Aorta (tissue), 5 donors: ENCODE measurements around the gene SRSF9. TPM values are rescaled to one million over a fixed set of nuclear protein-coding genes. Genes with fewer than 3 reads are reported as not detected.
"Not testable (repeated sequence)": the region's sequence is repeated elsewhere in the genome, so short reads cannot be mapped to it uniquely, and the experiment has no call there.

Experiments used
- ATAC-seq: fragments of 200-7000 bp; cut with Tn5 transposase; one replicate; pipeline ENCODE4 v1.9.1; 2022; ENCODE audit warnings: moderate library complexity; ENCODE audit not compliant: low FRiP score
- DNase-seq, 2 donors: peaks; one replicate each; pipeline ENCODE4 v3.0.0-alpha.2; 2020
- H3K27ac ChIP-seq, 2 donors: one replicate each; pipeline ENCODE4 v1.5.1; 2013; ENCODE audit warnings: low read length in 2 of 2, mild to moderate bottlenecking in 2 of 2, moderate library complexity in 2 of 2, control low read depth in 1 of 2, inconsistent platforms in 1 of 2, low read depth in 1 of 2
- H3K27me3 ChIP-seq, 2 donors: one replicate each; pipeline ENCODE4 v1.6.1; 2013; ENCODE audit warnings: control low read depth in 1 of 2, low read length in 1 of 2, mild to moderate bottlenecking in 1 of 2, moderate library complexity in 1 of 2; ENCODE audit not compliant: insufficient read depth in 2 of 2, control insufficient read depth in 1 of 2
- H3K36me3 ChIP-seq, 2 donors: one replicate each; pipeline ENCODE4 v1.6.1; 2013; ENCODE audit warnings: control low read depth in 1 of 2, low read length in 1 of 2, mild to moderate bottlenecking in 1 of 2; ENCODE audit not compliant: insufficient read depth in 2 of 2, control insufficient read depth in 1 of 2
- H3K4me1 ChIP-seq, 2 donors: one replicate each; pipeline ENCODE4 v1.6.1; 2013; ENCODE audit warnings: low read length in 2 of 2, control low read depth in 1 of 2, mild to moderate bottlenecking in 1 of 2, moderate library complexity in 1 of 2; ENCODE audit not compliant: insufficient read depth in 2 of 2, control insufficient read depth in 1 of 2
- H3K4me3 ChIP-seq, 2 donors: one replicate each; pipeline ENCODE4 v1.5.1; 2013; ENCODE audit warnings: low read length in 2 of 2, control low read depth in 1 of 2, mild to moderate bottlenecking in 1 of 2
- H3K9me3 ChIP-seq: one replicate; pipeline ENCODE4 v1.6.1; 2013; ENCODE audit warnings: mild to moderate bottlenecking, low read length; ENCODE audit not compliant: control insufficient read depth
- WGBS, 2 donors: extraction: QIAGEN DNeasy Blood & Tissue Kit; methylation state at CpG; one replicate each; pipeline ENCODE4 v1.1.7; 2013; 5-methylcytosine and 5-hydroxymethylcytosine counted together
- intact Hi-C, 2 donors: fragments of 100-400 bp; cut with DNase I; formaldehyde crosslinking; loops; one replicate each; pipeline versions ENCODE4 v1.14.2 to v1.15.0; 2022
- polyA plus RNA-seq, 2 donors: library from polyadenylated mRNA; stranded (reverse); fragments of 200-250 nt; gene quantifications; one replicate each; pipeline ENCODE4 v1.2.3, GENCODE V29; 2013
- total RNA-seq, 2 donors: library from RNA; stranded (reverse); fragmentation: NEBNext Ultra II Directional; extraction: Animal tissue kit (Norgen Biotek cat#: 25700); gene quantifications; one replicate each; pipeline ENCODE4 v1.2.1, GENCODE V29; 2021
- donor health status: healthy with polysubstance abuse.
- donor health status: Bipolar disorder and iron deficiency.
- donor health status: DM: no; HTN: no; CAD: no.
- donor health status: DM: no; HTN: no; CAD: no.
- donor health status: DM: yes; HTN: yes; CAD: no.

Gene SRSF9
- total and polyA plus RNA-seq, 4 donors: 77.5 to 96.6 (median 93.5) TPM

GRCh38 chr12:120465756-120466155 is 3.8 kb downstream of the SRSF9 start:
- H3K9me3 ChIP-seq: no peaks in the 10 kb centered on the region
- intact Hi-C loops: no loop called here
- 43 to 47% methylated on average over 5 of the region's 5 CpGs for WGBS, 2 donors
- no peak for ATAC-seq
- H3K4me3 ChIP-seq: no peak overlapping the region
- no peak overlapping the region for H3K27ac ChIP-seq
- H3K36me3 ChIP-seq: peaks cover 8 to 11% of the 10 kb centered on the region in 2 donors
- no peak for DNase-seq
- H3K27me3 ChIP-seq: no peaks in the 10 kb centered on the region
- no peaks in the 10 kb centered on the region for H3K4me1 ChIP-seq

DNA sequence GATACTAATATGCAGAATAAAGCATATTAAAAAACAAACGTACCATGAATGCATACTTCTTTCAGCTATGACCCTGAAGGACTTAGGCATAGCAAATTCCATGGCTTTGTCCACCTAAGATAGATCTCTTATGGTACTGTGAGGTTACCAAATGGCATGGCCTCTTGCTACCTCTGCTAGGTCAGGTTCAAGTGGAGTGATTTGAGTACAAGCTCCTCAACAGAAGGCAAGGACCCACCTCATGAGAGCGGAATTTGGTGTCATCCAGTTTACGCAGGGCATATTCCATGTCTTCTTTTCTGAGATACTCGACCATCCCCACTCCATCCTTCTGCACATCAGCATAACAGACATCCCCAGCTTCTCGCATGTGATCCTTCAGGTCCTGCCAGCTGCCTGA is 5.8 kb downstream of the SRSF9 start:
- peaks cover 12 to 16% of the 10 kb centered on the region in 2 donors for H3K36me3 ChIP-seq
- intact Hi-C loops: no loop called here
- H3K4me3 ChIP-seq: no peak overlapping the region
- DNase-seq: no peak
- ATAC-seq: no peak
- no peaks in the 10 kb centered on the region for H3K9me3 ChIP-seq
- H3K27ac ChIP-seq: no peak overlapping the region
- no peaks in the 10 kb centered on the region for H3K27me3 ChIP-seq
- WGBS, 2 donors: 80 to 83% methylated on average over 5 of the region's 5 CpGs
- H3K4me1 ChIP-seq: no peaks in the 10 kb centered on the region

DNA sequence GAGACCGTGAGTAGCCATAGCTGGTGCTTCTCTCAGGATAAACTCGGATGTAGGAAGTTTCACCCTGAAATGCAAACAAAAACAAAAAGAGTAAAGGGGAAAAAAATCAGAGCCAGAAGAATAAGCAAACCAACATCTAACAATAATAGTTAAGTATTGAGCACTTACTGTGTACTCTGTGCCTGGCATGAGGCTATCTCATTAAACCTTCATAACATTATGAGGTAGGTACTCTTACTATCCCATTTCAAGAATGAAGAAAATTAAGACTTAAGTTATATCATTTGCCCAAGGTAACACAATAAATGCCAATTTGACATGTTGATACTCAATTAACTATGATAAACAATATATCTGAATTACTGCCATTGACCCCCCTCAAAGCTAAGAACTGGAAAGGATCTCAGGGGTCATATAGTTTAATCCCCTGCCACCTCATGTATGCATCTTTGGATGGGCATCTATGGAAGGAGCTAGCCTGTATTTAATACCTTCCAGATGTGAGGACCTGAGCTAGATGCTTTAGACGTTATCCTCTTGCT is 7.4 kb downstream of the SRSF9 start:
- Histone ChIP-seq H3K27me3 (no peaks in the 10 kb centered on the region), H3K4me1 (no peaks in the 10 kb centered on the region), H3K9me3 (no peaks in the 10 kb centered on the region), H3K36me3 (peaks cover 15 to 16% of the 10 kb centered on the region in 2 donors), H3K4me3 (no peak overlapping the region), H3K27ac (no peak overlapping the region)
- 67 to 69% methylated on average over 3 of the region's 3 CpGs for WGBS, 2 donors
- no peak for ATAC-seq
- DNase-seq: no peak
- intact Hi-C loops: no loop called here

DNA sequence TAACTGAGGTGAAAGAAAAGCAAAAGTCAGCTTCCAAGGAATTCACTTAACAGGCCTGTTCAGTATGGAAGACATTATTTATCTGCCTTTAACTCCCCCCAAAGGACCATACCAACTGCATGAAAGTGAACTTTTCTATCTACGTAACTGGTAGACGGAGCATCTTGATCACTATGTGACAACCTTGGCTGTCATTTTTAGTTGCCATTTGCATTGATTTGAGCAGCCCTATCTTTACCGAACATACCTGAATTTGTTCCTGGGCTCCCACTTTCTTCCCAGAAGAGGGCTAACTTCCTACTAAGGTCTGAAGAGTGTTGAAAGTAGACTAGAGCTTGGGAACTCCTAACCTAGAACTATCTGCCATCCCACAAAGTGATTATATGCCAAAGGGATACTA is 9.4 kb downstream of the SRSF9 start:
- H3K27me3 ChIP-seq: no peaks in the 10 kb centered on the region
- no peak overlapping the region for H3K4me3 ChIP-seq
- WGBS, 2 donors: 88 to 90% methylated on average over 3 of the region's 3 CpGs
- DNase-seq: no peak
- peaks cover 16 to 18% of the 10 kb centered on the region in 2 donors for H3K36me3 ChIP-seq
- ATAC-seq: no peak
- intact Hi-C loops: no loop called here
- no peak overlapping the region for H3K27ac ChIP-seq
- H3K4me1 ChIP-seq: no peaks in the 10 kb centered on the region
- no peaks in the 10 kb centered on the region for H3K9me3 ChIP-seq

- Histone ChIP-seq H3K27ac (no peak overlapping the region), H3K4me3 (no peak overlapping the region), H3K36me3 (peaks cover 8% of the 10 kb centered on the region in 2 donors), H3K9me3 (no peaks in the 10 kb centered on the region), H3K27me3 (no peaks in the 10 kb centered on the region), H3K4me1 (no peaks in the 10 kb centered on the region)
- intact Hi-C loops: no loop called here
- DNase-seq (no peak), ATAC-seq (no peak)
- 69 to 71% methylated on average over 6 of the region's 6 CpGs for WGBS, 2 donors
Observed at GRCh38 chr12:120457133-120457532, 12.4 kb downstream of the SRSF9 start.

GRCh38 chr12:120455302-120455701 is 14.2 kb downstream of the SRSF9 start:
- Histone ChIP-seq H3K27ac (no peak overlapping the region), H3K27me3 (no peaks in the 10 kb centered on the region), H3K4me3 (no peak overlapping the region), H3K36me3 (peaks cover 6 to 7% of the 10 kb centered on the region in 2 donors), H3K4me1 (no peaks in the 10 kb centered on the region), H3K9me3 (no peaks in the 10 kb centered on the region)
- 89 to 90% methylated on average over 7 of the region's 7 CpGs for WGBS, 2 donors
- DNase-seq (no peak), ATAC-seq (no peak)
- intact Hi-C loops: no loop called here

- H3K27me3 ChIP-seq: no peaks in the 10 kb centered on the region
- peaks cover 0 to 7% of the 10 kb centered on the region in 2 donors for H3K36me3 ChIP-seq
- intact Hi-C loops: no loop called here
- 69 to 72% methylated on average over 4 of the region's 4 CpGs for WGBS, 2 donors
- H3K4me1 ChIP-seq: no peaks in the 10 kb centered on the region
- H3K9me3 ChIP-seq: no peaks in the 10 kb centered on the region
- H3K27ac ChIP-seq: no peak overlapping the region
- ATAC-seq: no peak
- no peak for DNase-seq
- no peak overlapping the region for H3K4me3 ChIP-seq
Observed at GRCh38 chr12:120453977-120454376, 15.6 kb downstream of the SRSF9 start.

DNA sequence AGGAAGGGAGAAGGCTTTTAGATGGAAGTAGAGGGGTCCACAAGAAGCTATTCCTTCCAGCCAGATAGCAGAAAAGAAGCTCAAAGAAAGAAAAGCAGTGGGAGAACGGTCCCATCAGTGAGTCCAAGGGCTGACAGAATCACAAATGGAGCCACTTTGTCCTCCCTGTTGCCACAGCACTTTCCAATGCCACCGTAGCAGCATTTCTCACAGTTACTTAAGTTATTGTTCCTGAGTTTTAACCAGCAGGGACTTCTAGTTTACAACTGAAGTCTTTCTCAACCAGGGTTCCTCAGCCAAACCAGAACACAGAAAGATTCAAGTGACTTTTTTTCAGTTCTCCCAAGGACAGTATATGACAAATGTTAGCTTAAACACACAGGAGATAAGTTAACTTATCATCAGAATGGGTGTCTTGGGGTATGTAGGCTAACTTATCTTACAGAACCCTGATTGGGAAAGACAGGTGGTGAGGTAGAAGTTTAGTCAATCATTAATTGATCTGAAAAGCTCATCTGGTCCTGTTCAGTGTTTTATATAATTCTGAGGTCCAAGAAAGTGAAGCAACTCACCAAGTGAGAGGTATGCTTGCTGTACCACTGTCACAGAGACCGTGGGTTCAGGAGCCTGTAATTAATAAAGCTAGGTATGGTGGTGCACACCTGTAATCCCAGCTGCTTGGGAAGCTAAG is 16.3 kb downstream of the SRSF9 start:
- ATAC-seq (no peak), DNase-seq (no peak)
- no peak overlapping the region for H3K27ac ChIP-seq
- H3K4me3 ChIP-seq: no peak overlapping the region
- 92 to 94% methylated on average over 3 of the region's 3 CpGs for WGBS, 2 donors
- intact Hi-C loops: no loop called here
- H3K36me3 ChIP-seq: peaks cover 0 to 4% of the 10 kb centered on the region in 2 donors
- no peaks in the 10 kb centered on the region for H3K4me1 ChIP-seq
- H3K27me3 ChIP-seq: no peaks in the 10 kb centered on the region
- no peaks in the 10 kb centered on the region for H3K9me3 ChIP-seq

GRCh38 chr12:120452524-120452923 is 17.0 kb downstream of the SRSF9 start:
- DNase-seq, intact Hi-C loops, H3K4me1 ChIP-seq, ATAC-seq, H3K4me3 ChIP-seq, H3K27me3 ChIP-seq, H3K27ac ChIP-seq, H3K36me3 ChIP-seq, H3K9me3 ChIP-seq: not testable (repeated sequence)
- 68 to 78% methylated on average over 5 of the region's 5 CpGs for WGBS, 2 donors
